ENCODE measurements around the gene PLPPR1. TPM values are rescaled to one million over a fixed set of nuclear protein-coding genes. Genes with fewer than 3 reads are reported as not detected.

The PLPPR1 gene
- total and polyA plus RNA-seq, 2 of the 13 experiments (the other 11 are each of a cell fraction or from before 2014, with no cell fraction given) = 16.0 to 84.7 TPM

- TF ChIP-seq HIC2 (CRISPR knock-in tag; IDR thresholded peaks at IDR 0.05; ENCODE audit: low read depth) = no peak
- TF ChIP-seq TEAD3 (CRISPR knock-in tag; optimal IDR thresholded peaks at IDR 0.05; ENCODE audit: borderline replicate concordance) = no peak
- TF ChIP-seq E2F1 (CRISPR knock-in tag; IDR thresholded peaks at IDR 0.05) = no peak
- no peak for TF ChIP-seq ZNF180 (CRISPR knock-in tag; IDR thresholded peaks at IDR 0.05; ENCODE audit: borderline replicate concordance, low read depth)
- no peak for TF ChIP-seq SKI (IDR thresholded peaks at IDR 0.05; ENCODE audit: partially characterized antibody)
- no peak for TF ChIP-seq CBX5 (CRISPR knock-in tag; IDR thresholded peaks at IDR 0.05; ENCODE audit: borderline replicate concordance)
- TF ChIP-seq CENPT (CRISPR knock-in tag; IDR thresholded peaks at IDR 0.05; ENCODE audit: low read depth) = no peak
- no peak for TF ChIP-seq ZNF558 (CRISPR knock-in tag; IDR thresholded peaks at IDR 0.05; ENCODE audit: borderline replicate concordance)
- TF ChIP-seq NR2C2 (CRISPR knock-in tag; IDR thresholded peaks at IDR 0.05; ENCODE audit: borderline replicate concordance) = peak; percentile 46; the same call in 1 of the 2 replicates
- TF ChIP-seq ZNF580 (CRISPR knock-in tag; IDR thresholded peaks at IDR 0.05; ENCODE audit: borderline replicate concordance, low read depth) = no peak
- TF ChIP-seq TBX2 (CRISPR knock-in tag; IDR thresholded peaks at IDR 0.05; ENCODE audit: borderline replicate concordance) = 0 out of 2 replicates have a peak, but pooled peaks have one; percentile 32
- no peak for TF ChIP-seq ZNF251 (CRISPR knock-in tag; IDR thresholded peaks at IDR 0.05)
- peak; percentile 79 for TF ChIP-seq CEBPG (CRISPR knock-in tag; IDR thresholded peaks at IDR 0.05)
- peak; percentile 76; the same call in 1 of the 2 replicates for TF ChIP-seq GATA4 (IDR thresholded peaks at IDR 0.05; ENCODE audit: borderline replicate concordance, low read depth)
- no peak for TF ChIP-seq PTBP1 (IDR thresholded peaks at IDR 0.05; ENCODE audit: low read depth, low read length, poor library complexity, severe bottlenecking)
- TF ChIP-seq FOXO1 (CRISPR knock-in tag; IDR thresholded peaks at IDR 0.05) = peak; percentile 83; the same call in 1 of the 2 replicates
- peak; percentile 24; the same call in 1 of the 2 replicates for TF ChIP-seq CHD4 (IDR thresholded peaks at IDR 0.05; ENCODE audit: borderline replicate concordance, low read length)
- peak; percentile 50; the same call in 1 of the 2 replicates for TF ChIP-seq KLF6 (CRISPR knock-in tag; IDR thresholded peaks at IDR 0.05)
- TF ChIP-seq ZNF138 (CRISPR knock-in tag; IDR thresholded peaks at IDR 0.05; ENCODE audit: low read depth) = no peak
- no peak for TF ChIP-seq ZNF383 (CRISPR knock-in tag; IDR thresholded peaks at IDR 0.05; ENCODE audit: borderline replicate concordance)
- TF ChIP-seq NR2F1 (CRISPR knock-in tag; IDR thresholded peaks at IDR 0.05) = no peak
- TF ChIP-seq IRF2 (CRISPR knock-in tag; IDR thresholded peaks at IDR 0.05) = peak; percentile 58
- TF ChIP-seq ZNF143 (CRISPR knock-in tag; IDR thresholded peaks at IDR 0.05) = no peak
- no peak for TF ChIP-seq ZBTB49 (CRISPR knock-in tag; IDR thresholded peaks at IDR 0.05; ENCODE audit: borderline replicate concordance)
- peak in 1 of 2 experiments; percentile 94; a peak in 2 of 4 replicates for TF ChIP-seq EP300 (IDR thresholded peaks at IDR 0.05; ENCODE audit: low read depth in 2 of 2, low read length in 2 of 2)
- TF ChIP-seq EP300 (CRISPR knock-in tag; IDR thresholded peaks at IDR 0.05; ENCODE audit: borderline replicate concordance) = peak; percentile 83
Observed at GRCh38 chr9:101062686-101063085, 34.2 kb downstream of the PLPPR1 start (continued).
